Measurements from ENCODE around the gene LZTR1.
"Not testable (repeated sequence)": the region's sequence is repeated elsewhere in the genome, so short reads cannot be mapped to it uniquely, and the experiment has no call there.

Gene LZTR1

DNA sequence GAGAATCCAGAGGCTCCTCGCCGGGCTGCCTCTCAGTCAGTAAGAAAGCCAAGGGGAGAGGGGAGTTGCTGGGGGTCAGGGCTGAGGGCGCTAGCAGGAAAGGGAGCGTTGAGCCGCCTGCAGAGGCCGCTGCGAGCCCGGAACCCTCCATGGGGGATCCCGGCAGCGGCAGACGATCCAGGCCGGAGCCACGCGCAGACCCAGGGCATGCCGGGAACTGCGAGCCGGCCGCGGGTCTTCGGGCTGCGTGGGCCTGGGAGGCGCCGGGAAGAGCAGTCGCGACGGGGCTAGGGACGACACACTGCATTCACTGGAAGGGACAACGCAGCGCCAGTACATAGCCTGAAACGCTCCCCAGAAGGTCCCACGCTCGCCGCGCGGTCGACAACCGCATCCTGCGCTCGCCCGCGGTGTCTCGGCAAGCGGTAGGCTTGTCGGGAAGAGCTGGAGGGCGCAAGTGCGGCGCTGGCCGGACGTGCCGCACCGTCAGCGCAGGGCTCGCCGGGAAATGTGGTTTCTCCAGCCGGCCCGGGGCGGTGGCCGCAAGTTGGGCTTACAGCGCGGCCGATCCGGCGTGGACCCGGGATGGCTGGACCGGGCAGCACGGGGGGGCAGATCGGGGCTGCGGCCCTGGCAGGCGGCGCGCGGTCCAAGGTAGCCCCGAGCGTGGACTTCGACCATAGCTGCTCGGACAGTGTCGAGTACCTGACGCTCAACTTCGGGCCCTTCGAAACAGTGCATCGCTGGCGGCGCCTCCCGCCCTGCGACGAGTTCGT is at the start of gene LZTR1:
LZTR1 (plus strand) TSS at position 511 of the 776 bp plus-strand sequence; CDS start at position 586, 75 bp downstream.
- DNase-seq (ENCODE audit: insufficient read length, low spot score): peak; percentile 94
- peak; percentile 89 for FAIRE-seq

DNA sequence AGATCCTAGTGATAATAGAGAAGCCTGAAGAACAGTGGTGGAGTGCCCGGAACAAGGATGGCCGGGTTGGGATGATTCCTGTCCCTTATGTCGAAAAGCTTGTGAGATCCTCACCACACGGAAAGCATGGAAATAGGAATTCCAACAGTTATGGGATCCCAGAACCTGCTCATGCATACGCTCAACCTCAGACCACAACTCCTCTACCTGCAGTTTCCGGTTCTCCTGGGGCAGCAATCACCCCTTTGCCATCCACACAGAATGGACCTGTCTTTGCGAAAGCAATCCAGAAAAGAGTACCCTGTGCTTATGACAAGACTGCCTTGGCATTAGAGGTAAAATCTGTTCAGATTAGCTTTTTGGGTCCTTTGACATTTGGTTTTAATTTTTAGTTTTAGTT is 48.2 kb upstream of the LZTR1 start:
- no peak for FAIRE-seq
- DNase-seq (ENCODE audit: insufficient read length, low spot score): no peak

DNA sequence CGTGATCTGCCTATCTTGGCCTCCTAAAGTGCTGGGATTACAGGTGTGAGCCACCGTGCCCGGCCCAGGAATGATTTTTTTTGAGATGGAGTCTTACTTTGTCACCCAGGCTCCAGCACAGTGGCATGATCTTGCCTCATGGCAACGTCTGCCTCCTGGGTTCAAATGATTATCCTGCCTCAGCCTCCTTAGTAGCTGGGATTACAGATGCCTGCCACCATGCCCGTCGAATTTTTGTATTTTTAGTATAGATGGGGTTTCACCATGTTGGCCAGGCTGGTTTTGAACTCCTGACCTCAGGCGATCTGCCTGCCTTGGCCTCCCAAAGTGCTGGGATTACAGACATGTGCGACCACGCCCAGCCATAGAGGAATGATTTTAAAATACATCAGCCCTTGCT is 47.0 kb upstream of the LZTR1 start:
- not testable (repeated sequence) for FAIRE-seq

DNA sequence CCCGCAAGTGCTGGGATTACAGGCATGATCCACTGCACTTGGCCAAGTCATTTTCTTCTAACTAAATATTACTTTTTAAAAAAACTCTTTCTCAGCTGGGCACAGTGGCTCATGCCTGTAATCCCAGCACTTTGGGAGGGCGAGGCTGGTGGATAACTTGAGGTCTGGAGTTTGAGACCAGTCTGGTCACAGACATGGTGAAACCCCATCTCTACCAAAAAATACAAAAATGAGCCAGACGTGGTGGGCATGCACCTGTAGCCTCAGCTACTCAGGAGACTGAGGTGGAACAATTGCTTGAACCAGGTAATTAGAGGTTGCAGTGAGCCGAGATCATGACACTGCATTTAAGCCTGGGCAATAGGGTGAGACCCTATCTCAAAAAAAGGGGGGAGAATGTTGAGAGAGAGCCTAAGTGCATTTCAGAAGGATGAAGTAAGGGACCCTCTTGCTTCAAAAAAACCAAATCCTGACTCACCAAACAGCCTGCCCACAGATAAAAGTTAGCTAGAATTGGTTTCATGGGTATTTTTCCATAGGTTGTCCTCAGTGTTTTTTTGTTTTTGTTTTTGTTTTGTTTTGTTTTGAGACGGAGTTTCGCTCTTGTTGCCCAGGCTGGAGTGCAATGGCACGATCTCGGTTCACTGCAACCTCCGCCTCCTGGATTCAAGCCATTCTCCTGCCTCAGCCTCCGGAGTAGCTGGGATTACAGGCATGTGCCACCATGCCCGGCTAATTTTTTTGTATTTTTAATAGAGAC is 46.1 kb upstream of the LZTR1 start:
- not testable (repeated sequence) for FAIRE-seq; DNase-seq (ENCODE audit: insufficient read length, low spot score)

More for the DNA sequence above, 47.0 kb upstream of the LZTR1 start:
- DNase-seq (ENCODE audit: insufficient read length, low spot score): not testable (repeated sequence)

DNA sequence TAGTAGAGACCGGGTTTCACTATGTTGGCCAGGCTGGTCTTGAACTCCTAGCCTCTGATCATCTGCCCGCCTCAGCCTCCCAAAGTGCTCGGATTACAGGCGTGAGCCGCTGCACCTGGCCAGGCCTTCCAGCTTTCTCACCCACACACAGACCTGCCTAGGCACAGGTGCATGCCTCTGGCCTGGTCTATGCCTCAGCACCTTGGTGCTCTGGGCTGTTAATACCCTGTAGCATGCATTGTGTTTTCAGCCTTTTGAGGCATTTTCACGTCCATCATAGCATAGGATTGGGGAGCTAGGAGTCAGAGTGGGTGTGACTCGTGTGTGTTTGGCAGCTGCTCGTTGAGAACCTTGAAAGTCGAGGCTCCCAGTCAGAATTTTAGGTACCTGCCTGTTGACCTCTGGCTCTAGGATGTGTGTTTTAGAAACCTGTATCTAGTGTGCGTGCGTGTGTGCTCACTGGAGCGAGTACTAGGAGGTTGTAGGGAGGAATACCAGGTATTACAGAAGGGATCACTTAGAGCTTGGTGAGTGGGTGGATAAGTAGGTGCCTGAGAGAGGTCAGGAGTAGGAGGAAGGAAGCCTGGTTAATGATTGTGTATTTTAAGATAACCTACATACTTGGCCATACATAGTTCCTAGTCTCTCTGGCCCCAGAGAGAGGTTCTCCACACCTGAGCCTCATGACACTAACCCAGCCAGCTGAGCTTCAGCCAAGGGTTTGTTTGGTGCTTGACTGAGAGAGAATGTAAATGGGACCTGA is 44.9 kb upstream of the LZTR1 start:
- no peak for FAIRE-seq
- DNase-seq (ENCODE audit: insufficient read length, low spot score): no peak

DNA sequence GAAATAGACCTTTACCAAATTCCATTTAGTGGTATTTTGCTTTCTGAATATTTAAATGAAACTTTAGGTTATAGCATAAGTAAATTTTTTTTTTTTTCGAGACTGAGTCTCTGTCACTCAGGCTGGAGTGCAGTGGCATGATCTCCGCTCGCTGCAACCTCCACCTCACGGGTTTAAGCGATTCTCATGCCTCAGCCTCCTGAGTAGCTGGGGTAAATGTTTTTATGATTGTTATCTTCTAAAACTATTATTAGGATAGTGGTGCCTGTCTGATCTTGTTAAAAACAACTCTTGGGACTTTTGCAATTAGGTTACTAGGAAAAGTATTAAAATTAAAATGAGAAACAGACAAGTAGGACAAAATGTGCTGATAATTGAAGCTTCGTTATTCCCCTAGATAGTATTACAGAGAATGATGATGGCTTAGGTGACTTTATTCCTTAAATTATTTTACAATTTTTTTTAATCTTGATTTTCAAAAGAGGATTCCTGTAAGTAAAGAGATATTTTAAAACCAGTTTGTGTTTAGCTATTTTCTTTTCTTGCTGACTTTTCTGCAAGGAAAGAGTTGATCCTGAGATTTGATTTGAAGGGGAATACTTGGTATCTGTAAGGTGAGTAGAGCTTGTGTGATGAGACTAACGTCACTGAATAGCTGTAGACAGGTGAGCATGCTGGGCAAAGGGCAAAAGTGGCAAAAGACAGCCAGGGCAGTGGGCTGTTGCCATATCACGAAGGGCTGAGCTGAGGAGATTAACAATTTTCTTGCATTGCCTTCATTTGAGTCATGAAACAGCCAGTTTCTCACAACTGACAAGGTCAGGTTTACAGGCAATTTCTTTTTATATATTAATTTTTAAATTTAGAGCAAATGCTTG is 44.1 kb upstream of the LZTR1 start:
- DNase-seq (ENCODE audit: insufficient read length, low spot score) (no peak), FAIRE-seq (no peak)

DNA sequence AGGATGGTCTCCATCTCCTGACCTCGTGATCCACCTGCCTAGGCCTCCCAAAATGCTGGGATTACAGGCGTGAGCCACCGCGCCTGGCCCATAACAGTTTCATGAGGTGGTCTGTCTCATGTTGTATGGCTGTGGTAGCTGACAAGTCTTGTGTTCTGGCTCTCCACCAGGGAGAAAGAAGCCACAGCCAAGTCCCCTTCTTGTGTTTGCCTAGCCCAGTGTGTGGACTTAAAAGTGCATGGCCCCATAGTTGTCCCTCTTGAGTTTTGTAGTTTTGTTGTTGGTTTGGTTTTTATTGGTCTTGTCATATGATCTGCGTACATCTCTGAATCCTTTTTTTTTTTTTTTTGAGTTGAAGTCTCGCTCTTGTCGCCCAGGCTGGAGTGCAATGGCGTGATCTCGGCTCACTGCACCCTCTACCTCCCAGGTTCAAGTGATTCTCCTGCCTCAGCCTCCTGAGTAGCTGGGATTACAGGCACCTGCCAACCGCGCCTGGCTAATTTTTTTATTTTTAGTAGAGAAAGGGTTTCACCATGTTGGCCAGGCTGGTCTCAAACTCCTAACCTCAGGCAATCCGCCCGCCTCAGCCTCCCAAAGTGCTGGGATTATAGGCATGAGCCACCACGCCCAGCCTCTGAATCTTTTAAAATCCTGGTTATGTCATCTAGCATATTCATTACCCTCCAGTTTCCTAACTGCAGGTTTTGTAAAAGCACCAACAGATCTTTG is 42.5 kb upstream of the LZTR1 start:
- not testable (repeated sequence) for DNase-seq (ENCODE audit: insufficient read length, low spot score); FAIRE-seq

DNA sequence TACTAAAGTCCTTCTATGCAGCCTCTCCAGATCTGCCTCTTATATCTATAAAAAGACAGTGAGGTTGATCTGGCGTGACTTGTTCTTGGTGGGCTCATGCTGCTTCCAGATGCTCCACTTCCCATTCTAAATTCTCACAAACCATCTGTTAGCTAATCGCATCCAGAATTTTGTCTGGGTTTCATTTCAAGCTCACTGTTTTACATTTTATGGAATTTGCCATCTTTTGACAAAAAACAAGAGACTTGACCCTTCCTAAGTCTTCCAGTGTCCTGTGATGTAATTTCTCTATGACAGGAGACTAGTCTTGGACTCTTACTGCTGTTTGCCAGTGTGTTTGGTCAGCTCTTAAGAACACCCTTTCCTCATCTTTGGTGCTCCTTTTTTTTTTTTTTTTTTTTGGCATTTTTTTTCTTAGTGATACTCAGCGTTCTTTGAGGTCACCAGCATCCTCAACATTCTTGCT is 41.9 kb upstream of the LZTR1 start:
- DNase-seq (ENCODE audit: insufficient read length, low spot score): no peak

DNA sequence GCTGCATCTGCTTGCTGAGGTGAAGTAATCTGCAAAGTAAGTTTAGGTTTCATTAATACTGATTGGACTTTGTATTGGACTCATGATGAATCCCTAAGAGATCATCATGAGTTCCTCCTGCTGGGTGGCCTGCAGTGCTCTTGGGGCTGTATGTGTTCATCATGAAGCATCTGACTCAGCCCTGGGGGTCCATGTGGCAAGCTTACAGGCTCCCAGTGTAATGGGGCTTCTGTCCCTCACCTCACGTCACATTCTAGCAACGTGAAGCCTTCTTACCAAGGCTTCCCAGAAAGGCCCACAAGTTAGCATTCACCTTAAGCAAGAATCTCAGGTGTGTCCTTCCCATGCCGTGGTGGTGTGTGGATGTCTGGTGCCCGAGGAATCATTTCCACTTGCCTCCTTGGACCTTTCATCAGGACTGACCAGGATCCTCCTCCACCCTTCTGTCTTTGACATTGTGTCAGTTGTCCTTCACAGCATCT is 41.2 kb upstream of the LZTR1 start:
- FAIRE-seq (no peak), DNase-seq (ENCODE audit: insufficient read length, low spot score) (no peak)

More for the DNA sequence above, 41.9 kb upstream of the LZTR1 start:
- FAIRE-seq: no peak

DNA sequence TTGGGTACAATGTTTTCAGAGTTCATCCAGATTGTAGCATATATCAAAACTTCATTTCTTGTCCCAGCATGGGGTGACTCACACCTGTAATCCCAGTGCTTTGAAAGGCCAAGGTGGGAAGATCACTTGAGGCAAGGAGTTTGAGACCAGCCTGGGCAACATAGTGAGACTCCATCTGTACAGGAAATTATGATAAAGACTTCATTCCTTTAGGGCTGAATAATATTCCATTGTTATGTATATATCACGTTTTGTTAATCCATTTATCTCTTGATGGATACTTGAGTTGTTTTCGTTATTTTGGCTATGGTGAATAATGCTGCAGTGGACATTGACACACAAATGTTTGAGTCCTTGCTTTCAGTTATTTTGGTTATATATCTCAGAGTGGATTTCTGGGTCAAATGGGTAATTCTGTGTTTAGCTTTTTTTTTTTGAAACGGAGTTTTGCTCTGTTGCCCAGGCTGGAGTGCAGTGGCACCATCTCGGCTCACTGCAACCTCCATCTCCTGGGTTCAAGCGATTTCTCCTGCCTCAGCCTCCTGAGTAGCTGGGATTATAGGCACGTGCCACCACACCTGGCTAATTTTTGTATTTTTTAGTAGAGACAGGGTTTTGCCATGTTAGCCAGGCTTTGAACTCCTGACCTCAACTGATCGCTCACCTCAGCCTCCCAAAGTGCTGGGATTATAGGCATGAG is 39.7 kb upstream of the LZTR1 start:
- not testable (repeated sequence) for DNase-seq (ENCODE audit: insufficient read length, low spot score); FAIRE-seq

DNA sequence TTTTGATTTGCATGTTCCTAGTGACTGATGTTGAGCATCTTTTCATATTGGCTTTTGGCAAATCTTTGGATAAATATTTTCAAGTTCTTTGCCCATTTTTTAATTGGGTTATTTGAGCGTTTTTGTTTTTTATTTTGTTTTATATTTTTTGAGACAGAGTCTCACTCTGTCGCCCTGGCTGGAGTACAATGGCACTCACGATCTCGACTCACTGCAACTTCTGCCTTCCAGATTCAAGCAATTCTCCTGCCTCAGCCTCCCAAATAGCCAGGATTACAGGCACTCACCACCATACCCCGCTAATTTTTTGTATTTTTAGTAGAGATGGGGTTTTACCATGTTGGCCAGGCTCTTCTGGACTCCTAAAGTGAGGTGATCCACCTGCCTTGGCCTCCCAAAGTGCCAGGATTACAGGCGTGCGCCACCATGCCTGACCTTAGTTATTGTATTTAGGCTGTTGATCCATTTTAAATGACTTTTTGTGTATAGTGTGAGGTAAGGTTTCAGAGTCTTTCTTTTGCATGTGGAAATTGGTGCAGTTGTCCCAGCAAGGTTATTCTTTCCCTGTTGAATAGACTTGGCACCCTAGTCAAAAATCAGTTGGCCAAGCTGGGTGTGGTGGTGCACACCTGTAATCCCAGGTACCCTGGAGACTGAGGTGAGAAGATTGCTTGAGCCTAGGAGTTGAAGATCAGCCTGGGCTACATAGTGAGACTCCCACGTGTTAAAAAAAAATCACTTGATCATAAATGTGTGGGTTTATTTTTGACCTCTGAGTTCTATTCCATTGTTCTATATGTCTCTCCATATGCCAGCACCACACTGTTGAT is 38.8 kb upstream of the LZTR1 start:
- FAIRE-seq: no peak
- DNase-seq (ENCODE audit: insufficient read length, low spot score): no peak

DNA sequence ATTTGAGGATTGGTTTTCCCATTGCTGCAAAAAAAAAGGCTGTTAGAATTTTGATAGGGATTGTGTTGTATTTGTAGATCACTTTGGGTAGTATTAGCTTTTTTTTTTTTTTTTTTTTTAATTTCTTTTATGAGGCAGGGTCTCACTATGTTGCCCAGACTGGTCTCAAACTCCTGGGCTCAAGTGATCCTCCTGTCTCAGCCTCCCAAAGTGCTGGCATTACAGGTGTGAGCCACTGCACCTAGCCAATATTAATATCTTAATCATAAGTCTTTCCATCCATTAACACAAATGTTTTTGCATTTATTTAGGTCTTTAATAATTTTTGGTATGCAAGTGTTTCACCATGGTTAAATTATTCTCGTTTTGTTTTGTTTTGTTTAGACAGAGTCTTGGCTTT is 38.1 kb upstream of the LZTR1 start:
- FAIRE-seq: no peak
- no peak for DNase-seq (ENCODE audit: insufficient read length, low spot score)

DNA sequence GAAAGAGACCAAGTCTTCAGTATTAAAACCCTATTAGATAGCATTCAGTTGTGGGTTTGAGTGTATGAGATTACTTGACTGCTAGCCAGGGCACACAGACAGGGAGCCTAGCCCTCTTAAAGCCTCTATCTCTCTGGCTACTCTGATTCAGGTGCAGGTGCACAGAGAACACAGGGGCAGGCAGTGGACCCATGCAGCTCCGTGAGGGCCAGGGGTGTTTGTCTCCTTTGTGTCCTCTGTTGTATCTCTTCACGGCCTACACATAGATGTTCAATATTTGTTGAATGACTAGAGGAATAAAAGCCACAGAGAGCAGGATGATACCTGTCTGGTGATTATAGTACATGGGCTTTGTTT is 36.5 kb upstream of the LZTR1 start:
- DNase-seq (ENCODE audit: insufficient read length, low spot score): no peak
- no peak for FAIRE-seq

DNA sequence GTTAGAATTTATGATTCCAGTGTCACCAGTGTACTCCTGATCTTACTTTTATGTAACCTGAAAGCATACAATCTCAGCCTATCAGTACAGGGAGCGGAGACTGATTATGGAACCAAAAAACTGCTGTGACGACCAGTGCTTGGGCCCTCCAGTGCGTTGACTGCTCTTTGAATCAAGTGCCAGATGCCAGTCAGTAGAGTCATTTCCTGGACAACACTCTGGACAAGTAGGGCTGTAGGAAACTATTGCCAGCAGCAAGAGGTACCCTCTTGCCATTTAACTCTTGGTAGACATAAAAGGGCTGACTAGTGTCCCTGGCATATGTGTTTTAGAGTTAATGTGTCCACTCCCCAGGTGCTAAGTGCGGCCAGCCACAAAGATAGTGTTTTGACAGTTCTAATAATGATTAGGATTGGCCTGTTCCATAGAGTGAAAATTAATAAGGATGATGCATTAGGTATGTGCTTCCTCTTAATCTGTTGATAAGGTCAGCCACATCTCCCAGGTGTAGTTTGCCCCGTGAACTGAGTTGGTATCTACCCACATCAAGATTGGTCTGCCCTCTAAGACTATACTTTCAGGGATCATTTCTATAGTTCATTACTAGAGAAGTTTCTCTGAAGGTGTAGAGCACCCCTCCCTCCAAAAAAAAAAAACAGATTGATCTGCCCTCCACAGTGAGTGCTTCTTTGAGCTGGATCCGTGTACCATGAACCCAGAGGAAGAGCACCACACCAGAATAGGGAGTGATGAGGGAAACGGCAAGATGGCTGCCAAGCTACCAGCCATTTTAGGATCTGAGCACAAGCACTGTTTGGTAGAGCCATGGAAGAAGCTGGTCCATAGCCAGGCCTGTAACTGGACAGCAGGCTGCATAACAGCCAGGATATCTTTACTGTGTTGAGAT is 35.8 kb upstream of the LZTR1 start:
- DNase-seq (ENCODE audit: insufficient read length, low spot score): no peak
- FAIRE-seq: no peak

DNA sequence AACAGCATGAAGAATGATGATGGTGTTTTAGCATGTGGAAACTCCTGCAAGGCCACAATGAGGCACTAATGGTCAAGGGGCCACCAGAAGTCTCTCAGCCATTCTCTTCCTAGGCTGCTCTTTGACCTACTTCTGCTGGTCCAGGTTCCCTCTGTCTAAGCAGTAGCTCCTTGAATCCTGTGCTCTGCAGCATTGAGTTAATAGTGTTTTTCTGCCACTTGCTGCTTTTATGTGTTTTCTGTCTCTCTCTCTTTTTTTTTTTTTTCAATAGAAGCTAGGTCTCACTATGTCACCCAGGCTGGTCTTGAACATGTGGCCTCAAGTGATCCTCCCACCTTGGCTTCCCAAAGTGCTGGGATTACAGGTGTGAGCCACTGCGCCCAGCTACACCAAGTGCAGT is 35.1 kb upstream of the LZTR1 start:
- FAIRE-seq (no peak), DNase-seq (ENCODE audit: insufficient read length, low spot score) (no peak)

DNA sequence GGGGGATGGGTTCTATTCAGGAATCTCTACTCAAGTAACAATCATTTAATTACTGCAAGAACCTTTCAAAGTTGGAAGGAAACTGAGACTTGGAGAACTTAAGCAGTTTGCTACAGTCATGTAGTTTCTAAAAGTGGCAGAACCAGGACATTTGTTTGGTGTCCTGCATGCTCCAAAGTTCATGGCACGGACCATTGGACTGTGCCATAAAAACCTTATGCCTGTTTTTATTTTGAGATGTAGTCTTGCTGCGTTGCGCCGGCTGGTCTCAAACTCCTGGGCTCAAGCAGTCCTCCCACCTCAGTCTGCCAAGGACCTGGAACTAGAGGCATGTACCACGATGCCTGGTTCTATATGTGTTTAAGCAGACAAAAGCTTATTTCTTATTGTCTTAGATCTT is 33.6 kb upstream of the LZTR1 start:
- FAIRE-seq: no peak
- no peak for DNase-seq (ENCODE audit: insufficient read length, low spot score)

DNA sequence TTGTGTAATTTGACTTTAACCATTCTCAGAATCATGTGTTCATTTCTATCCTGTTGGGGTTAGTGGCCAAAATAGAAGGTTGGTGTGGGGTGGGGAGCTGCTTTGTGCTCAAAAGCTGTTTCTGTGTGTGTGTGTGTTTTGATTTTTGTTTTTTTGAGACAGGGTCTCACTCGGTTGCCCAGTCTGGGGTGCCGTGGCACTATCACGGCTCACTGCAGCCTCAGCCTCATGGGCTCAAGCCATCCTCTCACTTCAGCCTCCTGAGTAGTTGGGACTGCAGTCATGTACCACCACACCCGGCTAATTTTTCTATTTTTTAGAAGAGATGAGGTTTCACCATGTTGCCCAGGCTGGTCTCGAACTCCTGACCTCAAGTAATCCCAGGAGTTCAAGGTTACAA is 33.1 kb upstream of the LZTR1 start:
- no peak for FAIRE-seq
- DNase-seq (ENCODE audit: insufficient read length, low spot score): no peak
